ENCODE results near the gene VPS35. TPM values are rescaled to one million over a fixed set of nuclear protein-coding genes. Genes with fewer than 3 reads are reported as not detected.

VPS35 gene
- total and polyA plus RNA-seq, 2 of the 13 experiments (the other 11 are each of a cell fraction or from before 2014, with no cell fraction given) = 30.7 to 136 TPM

DNA sequence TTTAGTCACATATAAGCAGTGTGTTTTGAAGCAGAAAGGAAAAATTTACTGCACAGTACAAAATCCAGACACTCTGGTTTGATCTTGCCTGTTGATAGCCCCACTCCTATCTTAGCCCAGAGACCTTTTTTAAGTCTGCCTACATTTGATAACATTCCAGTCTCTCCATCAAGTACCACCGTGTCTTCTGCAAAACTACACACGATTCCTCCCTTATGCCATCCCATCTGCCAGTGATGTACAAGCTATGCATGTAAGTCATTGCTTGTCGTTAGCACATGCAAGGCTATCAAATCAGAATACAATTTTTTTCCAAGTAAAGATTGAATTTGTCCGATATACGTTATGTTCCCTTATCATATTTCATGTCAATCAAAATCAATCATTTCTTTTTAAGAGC is 82.7 kb downstream of the VPS35 start:
- TF ChIP-seq ZKSCAN1 (IDR thresholded peaks at IDR 0.05; ENCODE audit: low read length) = no peak
- TF ChIP-seq ZNF296 (CRISPR knock-in tag; conservative IDR thresholded peaks at IDR 0.05) = no peak
- no peak for TF ChIP-seq ZNF510 (CRISPR knock-in tag; IDR thresholded peaks at IDR 0.05; ENCODE audit: low read depth)
- no peak for TF ChIP-seq BCL6 (CRISPR knock-in tag; IDR thresholded peaks at IDR 0.05)
- TF ChIP-seq, protein P1, sequence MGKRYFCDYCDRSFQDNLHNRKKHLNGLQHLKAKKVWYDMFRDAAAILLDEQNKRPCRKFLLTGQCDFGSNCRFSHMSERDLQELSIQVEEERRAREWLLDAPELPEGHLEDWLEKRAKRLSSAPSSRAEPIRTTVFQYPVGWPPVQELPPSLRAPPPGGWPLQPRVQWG (CRISPR knock-in tag; IDR thresholded peaks at IDR 0.05; ENCODE audit: borderline replicate concordance, low read depth) = no peak
- TF ChIP-seq RBAK (CRISPR knock-in tag; IDR thresholded peaks at IDR 0.05) = no peak
- no peak for TF ChIP-seq FOXO4 (CRISPR knock-in tag; conservative IDR thresholded peaks at IDR 0.05)
- TF ChIP-seq ZNF124 (CRISPR knock-in tag; IDR thresholded peaks at IDR 0.05) = no peak
- TF ChIP-seq TSC22D2 (CRISPR knock-in tag; IDR thresholded peaks at IDR 0.05; ENCODE audit: borderline replicate concordance) = no peak
- no peak for TF ChIP-seq ZNF143 (CRISPR knock-in tag; IDR thresholded peaks at IDR 0.05)
- TF ChIP-seq, protein P2, sequence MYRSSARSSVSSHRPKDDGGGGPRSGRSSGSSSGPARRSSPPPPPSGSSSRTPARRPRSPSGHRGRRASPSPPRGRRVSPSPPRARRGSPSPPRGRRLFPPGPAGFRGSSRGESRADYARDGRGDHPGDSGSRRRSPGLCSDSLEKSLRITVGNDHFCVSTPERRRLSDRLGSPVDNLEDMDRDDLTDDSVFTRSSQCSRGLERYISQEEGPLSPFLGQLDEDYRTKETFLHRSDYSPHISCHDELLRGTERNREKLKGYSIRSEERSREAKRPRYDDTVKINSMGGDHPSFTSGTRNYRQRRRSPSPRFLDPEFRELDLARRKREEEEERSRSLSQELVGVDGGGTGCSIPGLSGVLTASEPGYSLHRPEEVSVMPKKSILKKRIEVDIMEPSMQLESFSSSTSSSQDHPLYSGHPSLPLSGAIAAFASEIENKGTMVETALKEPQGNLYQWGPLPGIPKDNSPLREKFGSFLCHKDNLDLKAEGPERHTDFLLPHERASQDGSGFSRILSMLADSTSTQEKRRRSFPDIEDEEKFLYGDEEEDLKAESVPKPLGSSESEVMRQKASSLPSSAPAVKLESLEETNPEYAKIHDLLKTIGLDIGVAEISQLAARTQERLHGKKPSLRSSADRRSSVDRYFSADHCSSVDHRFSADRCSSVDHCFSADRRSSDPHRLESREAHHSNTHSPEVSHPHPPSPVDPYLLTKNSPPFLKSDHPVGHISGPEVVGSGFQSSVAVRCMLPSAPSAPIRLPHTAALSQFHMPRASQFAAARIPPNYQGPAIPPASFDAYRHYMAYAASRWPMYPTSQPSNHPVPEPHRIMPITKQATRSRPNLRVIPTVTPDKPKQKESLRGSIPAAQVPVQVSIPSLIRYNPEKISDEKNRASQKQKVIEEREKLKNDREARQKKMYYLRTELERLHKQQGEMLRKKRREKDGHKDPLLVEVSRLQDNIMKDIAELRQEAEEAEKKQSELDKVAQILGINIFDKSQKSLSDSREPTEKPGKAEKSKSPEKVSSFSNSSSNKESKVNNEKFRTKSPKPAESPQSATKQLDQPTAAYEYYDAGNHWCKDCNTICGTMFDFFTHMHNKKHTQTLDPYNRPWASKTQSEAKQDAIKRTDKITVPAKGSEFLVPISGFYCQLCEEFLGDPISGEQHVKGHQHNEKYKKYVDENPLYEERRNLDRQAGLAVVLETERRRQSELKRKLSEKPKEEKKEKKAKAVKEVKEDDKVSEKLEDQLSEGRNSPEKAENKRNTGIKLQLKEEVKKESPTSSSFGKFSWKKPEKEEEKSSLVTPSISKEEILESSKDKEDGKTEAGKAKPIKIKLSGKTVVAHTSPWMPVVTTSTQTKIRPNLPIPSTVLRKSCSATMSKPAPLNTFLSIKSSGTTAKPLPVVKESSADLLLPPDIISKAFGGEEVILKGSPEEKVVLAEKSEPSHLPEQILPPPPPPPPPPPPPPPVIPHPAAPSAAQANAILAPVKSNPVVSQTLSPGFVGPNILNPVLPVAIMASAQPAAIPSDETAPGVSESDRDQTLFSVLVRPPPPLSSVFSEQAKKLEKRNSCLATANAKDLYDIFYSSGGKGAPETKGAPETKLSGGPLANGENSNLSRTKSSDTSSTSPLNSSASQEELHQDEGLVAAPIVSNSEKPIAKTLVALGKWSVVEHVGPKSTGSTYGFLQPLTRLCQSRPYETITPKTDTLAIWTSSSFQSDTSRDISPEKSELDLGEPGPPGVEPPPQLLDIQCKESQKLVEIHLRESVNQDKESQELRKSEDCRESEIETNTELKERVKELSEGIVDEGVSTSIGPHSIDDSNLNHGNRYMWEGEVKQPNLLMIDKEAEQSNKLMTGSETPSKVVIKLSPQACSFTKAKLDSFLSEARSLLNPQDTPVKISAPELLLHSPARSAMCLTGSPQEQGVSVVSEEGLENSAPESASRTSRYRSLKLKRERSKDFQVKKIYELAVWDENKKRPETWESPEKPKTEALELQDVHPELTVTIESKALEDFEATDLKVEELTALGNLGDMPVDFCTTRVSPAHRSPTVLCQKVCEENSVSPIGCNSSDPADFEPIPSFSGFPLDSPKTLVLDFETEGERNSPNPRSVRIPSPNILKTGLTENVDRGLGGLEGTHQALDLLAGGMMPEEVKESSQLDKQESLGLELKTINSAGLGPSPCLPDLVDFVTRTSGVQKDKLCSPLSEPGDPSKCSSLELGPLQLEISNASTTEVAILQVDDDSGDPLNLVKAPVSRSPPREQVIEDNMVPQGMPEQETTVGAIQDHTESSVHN (CRISPR knock-in tag; IDR thresholded peaks at IDR 0.05) = no peak
- POLR2A ChIA-PET = no interaction called here
- H3K79me2 ChIP-seq (ENCODE audit: insufficient read depth, low read length) = no peaks in the 10 kb centered on the region
- intact Hi-C loops (cut with micrococcal nuclease; ENCODE audit: unreplicated experiment) = no loop called here
- WGBS (ENCODE audit: low lambda C conversion rate) = 97% methylated on average over 5 of the region's 5 CpGs
- no peaks in the 10 kb centered on the region for H3K9me3 ChIP-seq (ENCODE audit: low read length)
- no peak overlapping the region for H3K9ac ChIP-seq (ENCODE audit: insufficient read depth, low read depth, low read length)
- H3K36me3 ChIP-seq (replicated peaks in 1 of 2; ENCODE audit: control insufficient read depth in 1 of 2, insufficient read depth in 2 of 2, low read length in 2 of 2) = peaks cover 12 to 60% of the 10 kb centered on the region in 2 experiments
- no peak overlapping the region for H2AFZ ChIP-seq (ENCODE audit: low read length)
- DNase-seq (ENCODE audit: low spot score) (no peak), ATAC-seq (no peak), FAIRE-seq (no peak)
- no peak overlapping the region for H3K27ac ChIP-seq (ENCODE audit: extremely low read length, insufficient read depth, low read length)
- CTCF ChIA-PET (ENCODE audit: low intra/inter-chr PET ratio, low total read pairs) = no interaction called here
- no peak overlapping the region for H3K4me2 ChIP-seq (ENCODE audit: low read depth, low read length)
- no peak overlapping the region for H3K4me3 ChIP-seq (replicated peaks in 1 of 3; ENCODE audit: insufficient read depth in 1 of 3, low read depth in 2 of 3, low read length in 3 of 3)
- H4K20me1 ChIP-seq (ENCODE audit: insufficient read depth, low read length) = no peaks in the 10 kb centered on the region
- in situ Hi-C loops (cut with HindIII; ENCODE audit: extremely low pct_ligation_motif_present, low pct_unique_long_range_greater_than_20kb) = loop anchor here (5.0 kb wide), 1 partner anchor 44 kb away; no protein-coding TSS in a partner anchor
- H3K4me1 ChIP-seq (ENCODE audit: insufficient read depth, low read length) = no peaks in the 10 kb centered on the region
- H3K27me3 ChIP-seq (ENCODE audit: control insufficient read depth in 1 of 2, insufficient read depth in 2 of 2, low read length in 2 of 2) = no peaks in the 10 kb centered on the region
- BruUV-seq (replicated peaks) = no TSS peak
